ENCODE results near the gene TMEM209.

DNA sequence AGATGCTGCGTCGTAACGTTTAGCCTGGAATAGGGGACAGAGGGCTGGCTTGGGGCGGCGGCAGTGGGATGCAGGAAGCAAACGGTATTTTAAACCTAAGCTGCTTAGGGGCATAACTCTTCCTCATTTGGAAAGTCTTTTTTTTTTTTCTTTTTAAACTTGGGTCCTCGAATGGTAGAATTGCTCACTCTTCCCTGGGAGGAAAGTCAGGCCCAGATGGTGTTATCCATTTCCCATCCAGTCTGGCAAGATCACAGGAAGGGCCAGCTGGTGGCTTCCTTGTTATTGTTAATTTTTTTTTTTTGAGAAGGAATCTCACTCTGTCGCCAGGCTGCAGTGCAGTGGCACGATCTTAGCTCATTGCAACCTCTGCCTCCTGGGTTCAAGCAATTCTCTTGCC lies 56.6 kb downstream of the TMEM209 start:
- TF ChIP-seq EZH2 (IDR thresholded peaks at IDR 0.05; ENCODE audit: insufficient read depth, low read length), result no peak
- no peak for TF ChIP-seq CTCF (IDR thresholded peaks at IDR 0.05; ENCODE audit: insufficient read depth, low read depth, low read length)

Data from astrocyte (in vitro differentiated cells and primary cell).